Hepatocyte (in vitro differentiated cells): ENCODE data around the gene PTBP3. TPM values are rescaled to one million over a fixed set of nuclear protein-coding genes. Genes with fewer than 3 reads are reported as not detected.

Experiments used
- DNase-seq: peaks from one replicate; pipeline ENCODE4 v3.0.0-alpha.2; 2016; ENCODE audit warnings: low spot score
- H2AFZ ChIP-seq: fragments of 200-600 bp; sonication (generic); 2 replicates; pipeline ENCODE4 v1.6.0; 2016; ENCODE audit warnings: antibody characterized with exemption, mild to moderate bottlenecking
- H3K27ac ChIP-seq: fragments of 200-600 bp; sonication (generic); 2 replicates; pipeline ENCODE4 v1.5.1; 2016; ENCODE audit warnings: mild to moderate bottlenecking
- H3K27me3 ChIP-seq: fragments of 200-600 bp; sonication (generic); 2 replicates; pipeline ENCODE4 v1.6.1; 2016
- H3K36me3 ChIP-seq: fragments of 200-600 bp; sonication (generic); replicated peaks from 2 replicates; pipeline ENCODE4 v1.5.1; 2016; ENCODE audit warnings: low read depth; ENCODE audit not compliant: insufficient read depth
- H3K4me1 ChIP-seq: fragments of 200-600 bp; sonication (generic); 2 replicates; pipeline ENCODE4 v1.5.1; 2016; ENCODE audit warnings: mild to moderate bottlenecking, moderate library complexity; ENCODE audit not compliant: insufficient read depth
- H3K4me2 ChIP-seq: fragments of 200-600 bp; sonication (generic); 2 replicates; pipeline ENCODE4 v1.6.0; 2016
- H3K4me3 ChIP-seq: fragments of 200-600 bp; sonication (generic); 2 replicates; pipeline ENCODE4 v1.5.1; 2016; ENCODE audit warnings: mild to moderate bottlenecking
- H3K79me2 ChIP-seq: fragments of 200-600 bp; sonication (generic); 2 replicates; pipeline ENCODE4 v1.6.0; 2017; ENCODE audit warnings: mild to moderate bottlenecking
- H3K9me2 ChIP-seq: fragments of 200-600 bp; sonication (generic); replicated peaks from 2 replicates; pipeline ENCODE4 v1.6.0; 2017; ENCODE audit warnings: mild to moderate bottlenecking; ENCODE audit not compliant: insufficient read depth
- H3K9me3 ChIP-seq: fragments of 200-600 bp; sonication (generic); 2 replicates; pipeline ENCODE4 v1.5.1; 2016; ENCODE audit warnings: low read depth, mild to moderate bottlenecking
- H4K20me1 ChIP-seq: fragments of 200-600 bp; sonication (generic); 2 replicates; pipeline ENCODE4 v1.6.0; 2016; ENCODE audit warnings: mild to moderate bottlenecking; ENCODE audit not compliant: insufficient read depth, poor library complexity, severe bottlenecking
- CTCF ChIP-seq: fragments of 200-600 bp; sonication (generic); IDR thresholded peaks from 2 replicates; pipeline ENCODE4 v1.5.1; 2016; ENCODE audit warnings: antibody characterized with exemption, mild to moderate bottlenecking; ENCODE audit not compliant: poor library complexity
- EZH2 ChIP-seq: fragments of 200-600 bp; sonication (generic); IDR thresholded peaks from 2 replicates; pipeline ENCODE4 v1.6.1; 2016; ENCODE audit warnings: antibody characterized with exemption, mild to moderate bottlenecking, borderline replicate concordance
- EZH2phosphoT487 ChIP-seq: fragments of 200-600 bp; sonication (generic); IDR thresholded peaks from one replicate; pipeline ENCODE4 v1.6.1; 2018; ENCODE audit warnings: antibody characterized with exemption, mild to moderate bottlenecking, low read depth, moderate library complexity; ENCODE audit not compliant: unreplicated experiment, severe bottlenecking
- WGBS: methylation state at CpG from one replicate; pipeline ENCODE4 v1.1.6; 2016; ENCODE audit warnings: low lambda C conversion rate; ENCODE audit errors: missing lambda C conversion rate; 5-methylcytosine and 5-hydroxymethylcytosine counted together
- polyA plus RNA-seq: library from polyadenylated mRNA; unstranded; fragments of >200 nt; fragmentation: Nextera tagmentation; extraction: Ambion mirVana; gene quantifications from 2 replicates; pipeline ENCODE4 v1.2.1, GENCODE V29; 2016
- total RNA-seq: library from RNA; depleted of rRNA; stranded (reverse); fragments of >200 nt; gene quantifications from 2 replicates; pipeline ENCODE4 v1.2.3, GENCODE V29; 2014

PTBP3 gene
- total and polyA plus RNA-seq, 2 experiments from 2014 or later = 13.7 to 57.7 TPM

- Histone ChIP-seq H4K20me1 (peaks cover 68% of the 10 kb centered on the region), H3K79me2 (peaks cover 99% of the 10 kb centered on the region), H3K27ac (no peak overlapping the region), H3K4me3 (no peak overlapping the region), H2AFZ (no peak overlapping the region), H3K9me3 (no peaks in the 10 kb centered on the region), H3K36me3 (no peaks in the 10 kb centered on the region), H3K4me1 (peaks cover 8% of the 10 kb centered on the region), H3K9me2 (no peaks in the 10 kb centered on the region), H3K27me3 (no peaks in the 10 kb centered on the region), H3K4me2 (no peak overlapping the region)
- no peak for TF ChIP-seq CTCF
- no peak for TF ChIP-seq EZH2phosphoT487
- no peak for TF ChIP-seq EZH2
- no peak for DNase-seq
- WGBS = 81% methylated on average over 3 of the region's 3 CpGs
Observed at GRCh38 chr9:112311497-112311896, 21.9 kb downstream of the PTBP3 start.

- no peak overlapping the region for H3K4me3 ChIP-seq
- H3K27ac ChIP-seq = no peak overlapping the region
- H3K4me1 ChIP-seq = peaks cover 8% of the 10 kb centered on the region
- no peak for DNase-seq
- H3K36me3 ChIP-seq = no peaks in the 10 kb centered on the region
- H3K9me3 ChIP-seq = no peaks in the 10 kb centered on the region
- H2AFZ ChIP-seq = no peak overlapping the region
- H3K27me3 ChIP-seq = no peaks in the 10 kb centered on the region
- no peak overlapping the region for H3K4me2 ChIP-seq
- peaks cover 99% of the 10 kb centered on the region for H3K79me2 ChIP-seq
- TF ChIP-seq EZH2 (no peak), EZH2phosphoT487 (no peak), CTCF (no peak)
- H4K20me1 ChIP-seq = peaks cover 62% of the 10 kb centered on the region
- WGBS = 67% methylated on average over 4 of the region's 4 CpGs
- H3K9me2 ChIP-seq = no peaks in the 10 kb centered on the region
Observed at GRCh38 chr9:112310826-112311225, 22.6 kb downstream of the PTBP3 start.

- peaks cover 8% of the 10 kb centered on the region for H3K4me1 ChIP-seq
- H3K4me2 ChIP-seq = no peak overlapping the region
- H3K27ac ChIP-seq = no peak overlapping the region
- no peaks in the 10 kb centered on the region for H3K36me3 ChIP-seq
- H4K20me1 ChIP-seq = peaks cover 43% of the 10 kb centered on the region
- H2AFZ ChIP-seq = no peak overlapping the region
- TF ChIP-seq CTCF (no peak), EZH2 (no peak), EZH2phosphoT487 (no peak)
- H3K9me3 ChIP-seq = no peaks in the 10 kb centered on the region
- 60% methylated on average over 5 of the region's 5 CpGs for WGBS
- peak; percentile 24 for DNase-seq
- H3K79me2 ChIP-seq = peaks cover 99% of the 10 kb centered on the region
- no peaks in the 10 kb centered on the region for H3K27me3 ChIP-seq
- H3K4me3 ChIP-seq = no peak overlapping the region
- no peaks in the 10 kb centered on the region for H3K9me2 ChIP-seq
Observed at GRCh38 chr9:112308588-112308987, 24.8 kb downstream of the PTBP3 start.

GRCh38 chr9:112301420-112301819 lies 32.0 kb downstream of the PTBP3 start:
- no peak overlapping the region for H2AFZ ChIP-seq
- peaks cover 28% of the 10 kb centered on the region for H4K20me1 ChIP-seq
- TF ChIP-seq CTCF (no peak), EZH2 (no peak), EZH2phosphoT487 (no peak)
- peaks cover 96% of the 10 kb centered on the region for H3K79me2 ChIP-seq
- no peaks in the 10 kb centered on the region for H3K4me1 ChIP-seq
- no peak overlapping the region for H3K4me2 ChIP-seq
- no peak for DNase-seq
- H3K9me3 ChIP-seq = no peaks in the 10 kb centered on the region
- H3K4me3 ChIP-seq = no peak overlapping the region
- no peaks in the 10 kb centered on the region for H3K36me3 ChIP-seq
- no peak overlapping the region for H3K27ac ChIP-seq
- H3K9me2 ChIP-seq = no peaks in the 10 kb centered on the region
- no peaks in the 10 kb centered on the region for H3K27me3 ChIP-seq
